Measurements from ENCODE around the gene VWF. TPM values are rescaled to one million over a fixed set of nuclear protein-coding genes. Genes with fewer than 3 reads are reported as not detected.
"Not testable (repeated sequence)": the region's sequence is repeated elsewhere in the genome, so short reads cannot be mapped to it uniquely, and the experiment has no call there.

The VWF gene
- total RNA-seq, 1 donor from 2014 or later, result 0.05 TPM

DNA sequence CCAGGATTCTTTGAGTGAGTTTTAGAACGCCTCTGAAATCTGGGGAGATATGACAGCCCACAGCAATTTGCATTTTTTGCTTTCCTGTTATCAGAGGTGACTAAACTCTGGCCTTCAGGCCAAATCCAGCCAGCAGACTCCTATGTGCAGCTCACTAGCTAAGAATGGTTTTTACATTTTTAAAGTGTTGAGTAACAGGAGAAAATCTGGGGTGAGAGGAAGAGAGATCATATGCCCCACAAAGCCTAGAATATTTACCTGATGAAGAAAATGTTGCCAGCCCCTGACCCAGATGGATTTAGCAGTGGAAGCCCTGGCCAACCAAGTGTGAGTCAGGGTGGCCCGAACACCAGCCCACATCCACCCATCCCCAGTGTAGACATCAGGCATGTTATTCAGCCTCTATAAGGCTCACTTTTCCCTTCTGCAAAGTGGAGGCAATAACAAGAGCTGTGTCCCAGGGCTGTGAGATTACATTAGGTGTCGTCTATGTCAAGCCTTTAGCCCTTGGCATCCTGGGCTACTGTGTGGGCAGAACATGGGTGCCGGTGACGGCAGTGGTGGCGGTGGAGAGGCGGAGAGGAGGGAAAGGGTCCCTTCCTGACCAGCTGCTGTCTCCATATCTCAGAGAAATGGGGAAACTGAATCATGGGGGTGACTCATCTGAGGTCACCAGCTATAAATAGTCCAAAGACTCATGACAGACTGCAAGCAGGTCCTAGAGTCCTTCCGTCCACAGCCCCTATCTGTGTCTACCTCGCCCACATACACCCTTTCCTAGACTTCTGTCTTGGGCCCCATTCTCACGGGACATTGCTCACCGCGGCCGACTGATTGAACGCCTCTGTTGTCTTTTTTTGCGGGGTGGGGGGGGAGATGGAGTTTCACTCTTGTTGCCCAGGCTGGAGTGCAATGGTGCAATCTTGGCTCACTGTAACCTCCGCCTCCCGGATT is 43.1 kb upstream of the VWF start:
- no peak overlapping the region for H3K4me3 Mint-ChIP-seq (ENCODE audit: unreplicated experiment)
- no peaks in the 10 kb centered on the region for H3K27me3 Mint-ChIP-seq (ENCODE audit: low read depth)
- H3K27ac Mint-ChIP-seq (ENCODE audit: unreplicated experiment), result peak overlapping the region; percentile 98
- H3K36me3 Mint-ChIP-seq (ENCODE audit: low read depth), result no peaks in the 10 kb centered on the region
- TF ChIP-seq, protein P1, sequence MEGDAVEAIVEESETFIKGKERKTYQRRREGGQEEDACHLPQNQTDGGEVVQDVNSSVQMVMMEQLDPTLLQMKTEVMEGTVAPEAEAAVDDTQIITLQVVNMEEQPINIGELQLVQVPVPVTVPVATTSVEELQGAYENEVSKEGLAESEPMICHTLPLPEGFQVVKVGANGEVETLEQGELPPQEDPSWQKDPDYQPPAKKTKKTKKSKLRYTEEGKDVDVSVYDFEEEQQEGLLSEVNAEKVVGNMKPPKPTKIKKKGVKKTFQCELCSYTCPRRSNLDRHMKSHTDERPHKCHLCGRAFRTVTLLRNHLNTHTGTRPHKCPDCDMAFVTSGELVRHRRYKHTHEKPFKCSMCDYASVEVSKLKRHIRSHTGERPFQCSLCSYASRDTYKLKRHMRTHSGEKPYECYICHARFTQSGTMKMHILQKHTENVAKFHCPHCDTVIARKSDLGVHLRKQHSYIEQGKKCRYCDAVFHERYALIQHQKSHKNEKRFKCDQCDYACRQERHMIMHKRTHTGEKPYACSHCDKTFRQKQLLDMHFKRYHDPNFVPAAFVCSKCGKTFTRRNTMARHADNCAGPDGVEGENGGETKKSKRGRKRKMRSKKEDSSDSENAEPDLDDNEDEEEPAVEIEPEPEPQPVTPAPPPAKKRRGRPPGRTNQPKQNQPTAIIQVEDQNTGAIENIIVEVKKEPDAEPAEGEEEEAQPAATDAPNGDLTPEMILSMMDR (IDR thresholded peaks at IDR 0.05), result no peak
- no peaks in the 10 kb centered on the region for H3K9me3 Mint-ChIP-seq (ENCODE audit: low read depth)
- no peak for DNase-seq (ENCODE audit: low spot score)
- H3K4me1 Mint-ChIP-seq (ENCODE audit: low read depth), result peaks cover 26% of the 10 kb centered on the region

DNA sequence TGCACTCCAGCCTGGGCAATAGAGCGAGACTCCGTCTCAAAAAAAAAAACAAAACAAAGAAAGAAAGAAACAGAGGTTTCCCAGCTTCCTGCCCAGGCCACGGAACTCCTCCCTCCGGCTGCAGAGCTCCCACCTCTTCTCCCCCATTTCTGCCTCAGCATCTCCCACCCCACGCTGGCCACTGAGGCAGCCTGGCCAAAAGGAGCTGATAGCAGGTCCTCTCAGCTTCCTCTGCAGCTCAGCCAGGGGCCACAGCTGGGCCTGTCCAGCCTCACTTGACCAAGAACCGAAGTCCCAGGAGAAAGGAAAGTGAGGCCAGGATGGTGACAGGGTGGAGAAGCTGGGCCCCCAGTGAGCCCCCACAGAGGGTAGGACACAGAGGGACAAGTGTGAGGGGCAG is 42.3 kb upstream of the VWF start:
- DNase-seq (ENCODE audit: low spot score), result no peak
- peak overlapping the region; percentile 98 for H3K27ac Mint-ChIP-seq (ENCODE audit: unreplicated experiment)

DNA sequence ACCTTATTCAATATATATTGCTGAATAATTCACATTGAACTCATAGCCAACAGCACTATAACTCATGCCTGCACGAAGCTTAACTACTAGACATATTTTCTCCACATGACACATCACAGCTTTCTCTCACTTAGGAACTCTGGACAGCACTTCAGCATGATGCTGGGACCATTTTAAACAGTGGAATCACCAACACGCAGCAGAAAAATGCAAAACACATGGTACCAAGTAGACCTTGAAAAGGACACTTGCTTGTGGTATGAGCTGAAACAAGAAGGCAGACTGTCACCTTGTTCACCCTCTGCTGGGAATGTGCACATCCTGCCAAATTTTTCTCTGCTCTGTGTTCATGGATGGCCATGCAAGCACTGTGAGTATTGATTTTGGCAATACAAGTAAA is 40.9 kb upstream of the VWF start:
- no peak for DNase-seq (ENCODE audit: low spot score)
- Mint-ChIP-seq H3K4me3 (ENCODE audit: unreplicated experiment) (no peak overlapping the region), H3K27ac (ENCODE audit: unreplicated experiment) (no peak overlapping the region), H3K27me3 (ENCODE audit: low read depth) (no peaks in the 10 kb centered on the region), H3K36me3 (ENCODE audit: low read depth) (no peaks in the 10 kb centered on the region), H3K9me3 (ENCODE audit: low read depth) (no peaks in the 10 kb centered on the region), H3K4me1 (ENCODE audit: low read depth) (peaks cover 41% of the 10 kb centered on the region)
- TF ChIP-seq, protein P1 (IDR thresholded peaks at IDR 0.05), result no peak

More for the DNA sequence above, 42.3 kb upstream of the VWF start:
- H3K4me1 Mint-ChIP-seq (ENCODE audit: low read depth), result peaks cover 26% of the 10 kb centered on the region
- H3K9me3 Mint-ChIP-seq (ENCODE audit: low read depth), result no peaks in the 10 kb centered on the region
- H3K27me3 Mint-ChIP-seq (ENCODE audit: low read depth), result no peaks in the 10 kb centered on the region
- H3K36me3 Mint-ChIP-seq (ENCODE audit: low read depth), result no peaks in the 10 kb centered on the region
- H3K4me3 Mint-ChIP-seq (ENCODE audit: unreplicated experiment), result no peak overlapping the region
- TF ChIP-seq, protein P1 (IDR thresholded peaks at IDR 0.05), result no peak

DNA sequence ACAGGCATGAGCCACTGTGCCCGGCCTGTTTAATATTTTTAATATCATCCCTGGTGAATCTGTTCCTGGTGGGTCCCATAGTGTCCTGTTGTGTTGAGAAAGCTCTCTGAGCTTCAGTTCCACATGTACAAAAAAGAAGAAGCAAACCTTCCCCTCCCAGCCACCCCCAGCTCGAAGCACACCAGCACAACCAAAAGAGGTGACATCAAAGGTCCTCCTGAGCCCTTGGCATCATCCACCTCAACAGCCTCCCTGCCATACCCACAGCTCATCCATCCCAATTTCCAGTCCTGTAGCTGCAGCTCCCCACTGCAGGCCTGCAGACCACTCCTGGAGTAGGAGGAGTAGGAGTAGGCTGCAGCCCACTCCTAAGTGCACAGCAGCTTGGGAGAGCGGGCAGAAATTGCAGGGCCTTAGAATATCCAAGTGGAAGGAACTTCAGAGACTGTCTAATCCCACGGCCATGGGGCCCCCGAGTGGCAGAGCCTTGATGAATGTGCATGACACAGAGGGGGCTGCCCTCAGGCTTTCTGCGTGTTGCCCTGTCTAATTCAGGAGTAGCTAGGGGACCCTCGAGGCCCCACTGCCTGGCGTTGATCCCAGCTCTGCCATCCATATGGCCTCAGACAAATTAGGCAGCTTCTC is 39.1 kb upstream of the VWF start:
- no peaks in the 10 kb centered on the region for H3K27me3 Mint-ChIP-seq (ENCODE audit: low read depth)
- peaks cover 45% of the 10 kb centered on the region for H3K4me1 Mint-ChIP-seq (ENCODE audit: low read depth)
- H3K9me3 Mint-ChIP-seq (ENCODE audit: low read depth), result no peaks in the 10 kb centered on the region
- TF ChIP-seq, protein P1 (IDR thresholded peaks at IDR 0.05), result no peak
- H3K27ac Mint-ChIP-seq (ENCODE audit: unreplicated experiment), result no peak overlapping the region
- no peak overlapping the region for H3K4me3 Mint-ChIP-seq (ENCODE audit: unreplicated experiment)
- no peak for DNase-seq (ENCODE audit: low spot score)
- H3K36me3 Mint-ChIP-seq (ENCODE audit: low read depth), result no peaks in the 10 kb centered on the region

DNA sequence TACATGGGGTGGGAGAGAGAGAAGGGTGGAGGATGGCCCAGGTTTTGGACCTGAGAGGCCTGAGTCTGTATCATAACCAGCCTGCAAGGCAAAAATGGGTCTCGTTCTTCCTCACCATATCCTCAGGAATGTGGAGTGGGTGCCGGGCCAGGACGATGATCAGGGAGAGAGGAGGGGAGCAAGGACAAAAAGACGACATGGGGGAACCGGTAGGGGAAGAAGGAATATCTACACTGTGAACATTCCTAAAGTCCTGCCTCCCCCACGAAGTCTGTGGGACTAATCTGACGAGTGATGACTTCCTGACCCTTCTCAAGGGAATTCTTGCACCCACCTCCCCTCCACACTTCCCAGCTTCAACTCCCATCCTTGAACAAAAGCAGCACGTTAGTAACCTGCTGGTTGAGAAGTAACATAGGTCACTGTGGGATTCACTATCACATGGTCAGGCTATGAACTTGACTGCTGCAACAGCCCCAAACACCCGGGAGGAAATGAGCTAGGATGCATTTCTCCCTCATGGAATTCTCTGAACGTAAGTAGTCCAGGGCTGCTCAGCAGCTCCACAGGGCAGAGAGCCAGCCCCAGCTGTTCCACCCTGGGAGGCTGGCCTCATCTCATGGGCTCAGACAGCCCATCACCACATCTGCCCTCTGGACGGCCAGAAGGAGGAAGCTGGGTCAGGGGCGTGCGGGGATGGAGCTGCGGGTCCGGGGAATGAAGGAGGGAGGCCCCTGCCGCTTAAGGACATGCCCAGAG is 36.8 kb upstream of the VWF start:
- TF ChIP-seq, protein P1 (IDR thresholded peaks at IDR 0.05), result no peak
- H3K27ac Mint-ChIP-seq (ENCODE audit: unreplicated experiment), result peak overlapping the region; percentile 66

DNA sequence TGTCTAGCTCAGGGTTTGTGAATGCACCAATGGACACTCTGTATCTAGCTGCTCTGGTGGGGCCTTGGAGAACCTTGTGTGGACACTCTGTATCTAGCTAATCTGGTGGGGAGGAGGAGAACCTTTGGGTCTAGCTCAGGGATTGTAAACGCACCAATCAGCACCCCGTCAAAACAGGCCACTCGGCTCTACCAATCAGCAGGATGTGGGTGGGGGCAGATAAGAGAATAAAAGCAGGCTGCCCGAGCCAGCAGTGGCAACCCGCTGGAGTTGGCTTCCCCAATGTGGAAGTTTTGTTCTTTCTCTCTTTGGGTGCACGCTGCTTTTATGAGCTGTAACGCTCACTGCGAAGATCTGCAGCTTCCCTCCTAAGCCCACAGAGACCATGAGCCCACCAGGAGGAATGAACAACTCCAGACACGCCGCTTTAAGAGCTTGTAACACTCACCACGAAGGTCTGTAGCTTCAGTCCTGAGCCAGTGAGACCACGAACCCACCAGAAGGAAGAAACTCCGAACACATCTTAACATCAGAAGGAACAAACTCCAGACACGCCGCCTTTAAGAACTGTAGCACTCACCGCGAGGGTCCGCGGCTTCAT is 35.7 kb upstream of the VWF start:
- H3K4me1 Mint-ChIP-seq (ENCODE audit: low read depth), result peaks cover 30% of the 10 kb centered on the region
- not testable (repeated sequence) for DNase-seq (ENCODE audit: low spot score); H3K36me3 Mint-ChIP-seq (ENCODE audit: low read depth); H3K4me3 Mint-ChIP-seq (ENCODE audit: unreplicated experiment); H3K27me3 Mint-ChIP-seq (ENCODE audit: low read depth); H3K27ac Mint-ChIP-seq (ENCODE audit: unreplicated experiment); H3K9me3 Mint-ChIP-seq (ENCODE audit: low read depth)

More for the DNA sequence above, 36.8 kb upstream of the VWF start:
- DNase-seq (ENCODE audit: low spot score), result no peak
- H3K4me1 Mint-ChIP-seq (ENCODE audit: low read depth), result peaks cover 34% of the 10 kb centered on the region
- H3K4me3 Mint-ChIP-seq (ENCODE audit: unreplicated experiment), result no peak overlapping the region
- H3K27me3 Mint-ChIP-seq (ENCODE audit: low read depth), result no peaks in the 10 kb centered on the region
- H3K36me3 Mint-ChIP-seq (ENCODE audit: low read depth), result no peaks in the 10 kb centered on the region
- H3K9me3 Mint-ChIP-seq (ENCODE audit: low read depth), result no peaks in the 10 kb centered on the region

All from chondrocyte (in vitro differentiated cells).